ENCODE measurements around the gene SRF. TPM values are rescaled to one million over a fixed set of nuclear protein-coding genes. Genes with fewer than 3 reads are reported as not detected.

The SRF gene
- total RNA-seq, 1 donor from 2014 or later: 10.8 TPM

DNA sequence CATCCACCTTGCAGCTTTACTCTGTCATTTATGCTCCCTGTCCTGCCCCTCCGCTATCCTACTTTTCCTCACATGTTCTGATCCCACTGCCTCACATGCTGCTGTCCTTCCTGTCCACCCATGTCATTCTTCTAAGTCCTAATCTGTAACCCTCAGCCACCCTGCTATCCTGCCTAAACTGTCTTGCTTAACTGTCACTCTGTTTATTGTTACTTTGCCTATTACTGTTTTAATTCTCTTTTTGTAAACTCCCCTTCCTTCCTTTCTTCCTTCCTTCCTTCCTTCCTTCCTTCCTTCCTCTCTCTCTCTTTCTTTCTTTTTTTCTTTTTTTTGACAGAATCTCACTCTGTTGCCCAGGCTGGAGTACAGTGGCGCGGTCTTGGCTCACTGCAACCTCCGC is 12.4 kb downstream of the SRF start:
- H3K4me3 ChIP-seq (ENCODE audit: low read depth, low read length): no peak overlapping the region

DNA sequence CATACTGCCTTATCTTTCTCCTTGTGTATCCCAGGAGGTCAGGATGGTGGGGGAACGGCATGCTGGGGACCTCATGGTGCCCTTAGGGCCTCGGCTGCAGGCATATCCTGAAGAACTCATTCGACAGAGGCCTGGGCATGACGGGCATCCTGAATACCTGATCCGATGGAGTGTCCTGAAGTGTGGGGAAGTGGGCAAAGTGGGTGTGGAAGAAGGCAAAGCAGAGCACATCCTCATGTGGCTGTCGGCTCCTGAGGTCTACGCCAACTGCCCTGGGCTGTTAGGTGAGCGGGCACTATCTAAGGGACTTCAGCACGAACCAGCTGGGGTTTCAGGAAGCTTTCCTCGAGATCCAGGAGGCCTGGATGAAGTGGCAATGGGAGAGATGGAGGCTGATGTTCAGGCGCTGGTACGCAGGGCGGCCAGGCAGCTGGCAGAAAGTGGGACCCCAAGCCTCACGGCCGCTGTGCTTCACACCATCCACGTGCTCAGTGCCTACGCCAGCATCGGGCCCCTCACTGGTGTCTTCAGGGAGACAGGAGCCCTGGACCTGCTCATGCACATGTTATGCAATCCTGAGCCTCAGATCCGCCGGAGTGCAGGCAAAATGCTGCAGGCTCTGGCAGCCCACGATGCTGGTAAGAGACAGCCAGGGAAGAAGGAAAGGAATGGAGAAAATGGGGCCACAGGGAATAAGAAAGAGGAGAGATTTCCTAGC is 13.4 kb downstream of the SRF start:
- H3K27me3 ChIP-seq (ENCODE audit: control insufficient read depth, insufficient read depth, low read length): no peaks in the 10 kb centered on the region
- TF ChIP-seq, protein P1, sequence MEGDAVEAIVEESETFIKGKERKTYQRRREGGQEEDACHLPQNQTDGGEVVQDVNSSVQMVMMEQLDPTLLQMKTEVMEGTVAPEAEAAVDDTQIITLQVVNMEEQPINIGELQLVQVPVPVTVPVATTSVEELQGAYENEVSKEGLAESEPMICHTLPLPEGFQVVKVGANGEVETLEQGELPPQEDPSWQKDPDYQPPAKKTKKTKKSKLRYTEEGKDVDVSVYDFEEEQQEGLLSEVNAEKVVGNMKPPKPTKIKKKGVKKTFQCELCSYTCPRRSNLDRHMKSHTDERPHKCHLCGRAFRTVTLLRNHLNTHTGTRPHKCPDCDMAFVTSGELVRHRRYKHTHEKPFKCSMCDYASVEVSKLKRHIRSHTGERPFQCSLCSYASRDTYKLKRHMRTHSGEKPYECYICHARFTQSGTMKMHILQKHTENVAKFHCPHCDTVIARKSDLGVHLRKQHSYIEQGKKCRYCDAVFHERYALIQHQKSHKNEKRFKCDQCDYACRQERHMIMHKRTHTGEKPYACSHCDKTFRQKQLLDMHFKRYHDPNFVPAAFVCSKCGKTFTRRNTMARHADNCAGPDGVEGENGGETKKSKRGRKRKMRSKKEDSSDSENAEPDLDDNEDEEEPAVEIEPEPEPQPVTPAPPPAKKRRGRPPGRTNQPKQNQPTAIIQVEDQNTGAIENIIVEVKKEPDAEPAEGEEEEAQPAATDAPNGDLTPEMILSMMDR (IDR thresholded peaks at IDR 0.05; ENCODE audit: insufficient read depth, low read length, severe bottlenecking): no peak
- H3K4me3 ChIP-seq (ENCODE audit: low read depth, low read length): no peak overlapping the region
- DNase-seq (ENCODE audit: low read depth) (no peak), FAIRE-seq (no peak)
- H3K36me3 ChIP-seq (ENCODE audit: control insufficient read depth, insufficient read depth, low read length): peaks cover 8% of the 10 kb centered on the region

More for the DNA sequence above, 12.4 kb downstream of the SRF start:
- FAIRE-seq (no peak), DNase-seq (ENCODE audit: low read depth) (no peak)
- TF ChIP-seq, protein P1 (IDR thresholded peaks at IDR 0.05; ENCODE audit: insufficient read depth, low read length, severe bottlenecking): no peak
- Histone ChIP-seq H3K36me3 (ENCODE audit: control insufficient read depth, insufficient read depth, low read length) (peaks cover 15% of the 10 kb centered on the region), H3K27me3 (ENCODE audit: control insufficient read depth, insufficient read depth, low read length) (no peaks in the 10 kb centered on the region)

DNA sequence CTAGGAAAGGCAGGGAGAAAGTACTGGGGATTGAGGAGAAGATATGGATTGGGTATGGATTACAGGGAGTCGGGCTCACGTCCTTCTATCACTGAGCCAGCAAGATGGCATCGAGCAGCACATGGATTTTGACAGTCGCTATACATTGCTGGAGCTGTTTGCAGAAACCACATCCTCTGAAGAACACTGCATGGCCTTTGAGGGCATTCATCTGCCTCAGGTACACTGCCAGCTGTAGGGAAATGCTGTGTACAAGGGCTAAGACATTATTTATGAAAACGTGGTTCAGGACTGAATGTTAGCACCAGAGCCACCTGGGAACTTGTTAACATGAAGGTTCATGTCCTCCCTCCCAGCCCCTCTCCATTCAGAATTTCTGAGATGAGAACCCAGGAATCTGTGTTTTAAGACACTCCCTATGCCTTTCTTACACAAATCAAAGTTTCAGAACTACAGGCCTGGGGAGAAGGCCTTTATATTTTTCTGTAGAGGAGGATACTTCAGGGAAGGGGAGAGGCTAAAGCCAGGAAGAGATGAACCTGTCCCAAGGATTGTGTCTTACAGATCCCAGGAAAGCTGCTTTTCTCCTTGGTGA is 14.4 kb downstream of the SRF start:
- no peak for FAIRE-seq
- no peak for DNase-seq (ENCODE audit: low read depth)
- TF ChIP-seq, protein P1 (IDR thresholded peaks at IDR 0.05; ENCODE audit: insufficient read depth, low read length, severe bottlenecking): no peak
- H3K27me3 ChIP-seq (ENCODE audit: control insufficient read depth, insufficient read depth, low read length): no peaks in the 10 kb centered on the region
- no peak overlapping the region for H3K4me3 ChIP-seq (ENCODE audit: low read depth, low read length)
- H3K36me3 ChIP-seq (ENCODE audit: control insufficient read depth, insufficient read depth, low read length): peaks cover 8% of the 10 kb centered on the region

DNA sequence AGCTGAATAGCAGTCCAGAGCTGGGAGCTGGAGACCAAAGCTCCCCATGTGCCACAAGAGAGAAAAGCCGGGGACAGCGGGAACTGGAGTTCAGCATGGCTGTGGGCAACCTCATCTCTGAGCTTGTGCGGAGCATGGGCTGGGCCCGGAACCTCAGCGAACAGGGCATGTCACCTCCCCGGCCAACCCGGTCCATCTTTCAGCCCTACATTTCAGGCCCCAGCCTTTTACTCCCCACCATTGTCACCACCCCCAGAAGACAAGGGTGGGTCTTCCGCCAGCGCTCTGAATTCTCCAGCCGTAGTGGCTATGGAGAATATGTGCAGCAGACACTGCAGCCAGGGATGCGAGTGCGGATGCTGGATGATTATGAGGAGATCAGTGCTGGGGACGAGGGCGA is 14.9 kb downstream of the SRF start:
- DNase-seq (ENCODE audit: low read depth): no peak
- FAIRE-seq: no peak
- H3K27me3 ChIP-seq (ENCODE audit: control insufficient read depth, insufficient read depth, low read length): no peaks in the 10 kb centered on the region
- no peak overlapping the region for H3K4me3 ChIP-seq (ENCODE audit: low read depth, low read length)
- TF ChIP-seq, protein P1 (IDR thresholded peaks at IDR 0.05; ENCODE audit: insufficient read depth, low read length, severe bottlenecking): no peak
- peaks cover 8% of the 10 kb centered on the region for H3K36me3 ChIP-seq (ENCODE audit: control insufficient read depth, insufficient read depth, low read length)

DNA sequence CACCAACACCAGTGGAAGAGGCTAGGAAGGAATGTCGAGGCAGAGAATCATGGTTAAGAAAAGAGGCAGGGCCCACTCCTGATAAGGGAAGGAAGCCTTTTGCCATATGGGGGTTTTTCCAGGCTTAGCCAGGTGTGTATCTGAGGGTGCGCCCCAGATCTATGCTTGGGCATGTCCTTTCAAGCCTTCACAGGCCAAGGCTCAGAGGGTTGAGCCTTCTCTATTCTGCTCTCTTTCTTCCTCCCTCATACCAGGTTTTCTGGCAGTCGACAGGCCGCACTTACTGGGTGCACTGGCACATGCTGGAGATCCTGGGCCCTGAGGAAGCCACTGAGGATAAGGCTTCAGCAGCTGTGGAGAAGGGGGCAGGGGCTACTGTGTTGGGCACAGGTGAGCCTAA is 15.6 kb downstream of the SRF start:
- DNase-seq (ENCODE audit: low read depth) (peak; percentile 78), FAIRE-seq (no peak)
- Histone ChIP-seq H3K27me3 (ENCODE audit: control insufficient read depth, insufficient read depth, low read length) (no peaks in the 10 kb centered on the region), H3K36me3 (ENCODE audit: control insufficient read depth, insufficient read depth, low read length) (peaks cover 8% of the 10 kb centered on the region), H3K4me3 (ENCODE audit: low read depth, low read length) (peak overlapping the region; percentile 0)
- TF ChIP-seq, protein P1 (IDR thresholded peaks at IDR 0.05; ENCODE audit: insufficient read depth, low read length, severe bottlenecking): no peak

Data from bronchial epithelial cell (primary cell).